Ishikawa (cell line): ENCODE measurements around the gene PIP4K2A.
A peak's percentile ranks its signal among the peaks of the same experiment; 100 is the strongest.

ENCODE experiments used
- CEBPB ChIP-seq: IDR thresholded peaks from 2 replicates; pipeline ENCODE4 v1.6.1; 2012
- CREB1 ChIP-seq: IDR thresholded peaks from 2 replicates; pipeline ENCODE4 v1.6.1; 2012; ENCODE audit warnings: low read depth
- EGR1 ChIP-seq: IDR thresholded peaks from 2 replicates; pipeline ENCODE4 v1.6.1; 2012
- EP300 ChIP-seq: IDR thresholded peaks from 2 replicates; pipeline ENCODE4 v1.6.1; 2012; ENCODE audit warnings: borderline replicate concordance
- FOXM1 ChIP-seq: IDR thresholded peaks from 2 replicates; pipeline ENCODE4 v1.6.1; 2012; ENCODE audit warnings: low read depth, borderline replicate concordance
- MAX ChIP-seq: IDR thresholded peaks from 2 replicates; pipeline ENCODE4 v1.6.1; 2012
- NFIC ChIP-seq: IDR thresholded peaks from 2 replicates; pipeline ENCODE4 v1.6.1; 2012
- RAD21 ChIP-seq: IDR thresholded peaks from 2 replicates; pipeline ENCODE4 v1.6.1; 2012; ENCODE audit warnings: low read depth
- REST ChIP-seq: IDR thresholded peaks from 2 replicates; pipeline ENCODE4 v1.6.1; 2012; ENCODE audit warnings: low read depth, mild to moderate bottlenecking
- TAF1 ChIP-seq: IDR thresholded peaks from 2 replicates; pipeline ENCODE4 v1.6.1; 2012; ENCODE audit warnings: low read depth, mild to moderate bottlenecking
- TCF12 ChIP-seq: IDR thresholded peaks from 2 replicates; pipeline ENCODE4 v1.6.1; 2012; ENCODE audit warnings: low read depth
- TEAD4 ChIP-seq: IDR thresholded peaks from 2 replicates; pipeline ENCODE4 v1.6.1; 2012
- USF1 ChIP-seq: IDR thresholded peaks from 2 replicates; pipeline ENCODE4 v1.6.1; 2012
- YY1 ChIP-seq: IDR thresholded peaks from 2 replicates; pipeline ENCODE4 v1.6.1; 2012; ENCODE audit warnings: low read depth
- ZBTB7A ChIP-seq: IDR thresholded peaks from 2 replicates; pipeline ENCODE4 v1.6.1; 2012; ENCODE audit warnings: low read depth

Gene PIP4K2A

GRCh38 chr10:22620140-22620857 lies 94.1 kb downstream of the PIP4K2A start:
- TF ChIP-seq TAF1 = no peak
- TF ChIP-seq NFIC = 0 out of 2 replicates have a peak, but pooled peaks have one; percentile 41
- no peak for TF ChIP-seq USF1
- TF ChIP-seq EP300 = no peak
- TF ChIP-seq CEBPB = no peak
- no peak for TF ChIP-seq CREB1
- TF ChIP-seq YY1 = no peak

GRCh38 chr10:22619101-22619500 lies 95.3 kb downstream of the PIP4K2A start:
- TF ChIP-seq CREB1 (no peak), FOXM1 (no peak), EGR1 (no peak), TCF12 (no peak), ZBTB7A (no peak), USF1 (no peak), TAF1 (no peak), REST (no peak), MAX (no peak)

GRCh38 chr10:22618078-22618785 lies 96.1 kb downstream of the PIP4K2A start:
- TF ChIP-seq CEBPB (no peak), USF1 (no peak), YY1 (no peak), TEAD4 (no peak)

- TF ChIP-seq EP300 = no peak
- no peak for TF ChIP-seq RAD21
- TF ChIP-seq EGR1 = no peak
- no peak for TF ChIP-seq CEBPB
- TF ChIP-seq CREB1 = no peak
- no peak for TF ChIP-seq TAF1
- TF ChIP-seq YY1 = no peak
- no peak for TF ChIP-seq USF1
- no peak for TF ChIP-seq TEAD4
- TF ChIP-seq MAX = no peak
- no peak for TF ChIP-seq FOXM1
- no peak for TF ChIP-seq TCF12
- no peak for TF ChIP-seq REST
- no peak for TF ChIP-seq ZBTB7A
- no peak for TF ChIP-seq NFIC
Observed at GRCh38 chr10:22617516-22617915, 96.9 kb downstream of the PIP4K2A start.

GRCh38 chr10:22617051-22617450 lies 97.3 kb downstream of the PIP4K2A start:
- TF ChIP-seq CREB1 = no peak
- TF ChIP-seq TCF12 = no peak
- TF ChIP-seq CEBPB = no peak
- no peak for TF ChIP-seq NFIC
- no peak for TF ChIP-seq RAD21
- no peak for TF ChIP-seq EGR1
- TF ChIP-seq REST = no peak
- TF ChIP-seq FOXM1 = no peak
- TF ChIP-seq TEAD4 = no peak
- no peak for TF ChIP-seq EP300
- TF ChIP-seq ZBTB7A = no peak
- TF ChIP-seq USF1 = no peak
